K562 (cell line): ENCODE measurements around the gene KCNA1. TPM values are rescaled to one million over a fixed set of nuclear protein-coding genes. Genes with fewer than 3 reads are reported as not detected.

Experiments
- ATAC-seq: fragments of 200-7000 bp; cut with Tn5 transposase; 3 replicates; pipeline ENCODE4 v1.9.1; 2020; ENCODE audit warnings: moderate library complexity
- BruUV-seq: library from RNA; stranded (reverse); fragments of 400-500 nt; replicated peaks from 2 replicates; lab custom pipeline; 2021; lab: Mats Ljungman, UMichigan
- CTCF ChIA-PET: fragments of 300-600 bp; formaldehyde crosslinking; extraction: SDS; loops from one replicate; lab custom pipeline; 2021; ENCODE audit warnings: low intra/inter-chr PET ratio; lab: Yijun Ruan, JAX
- POLR2A ChIA-PET: fragments of 300-600, 350-650 bp; sonication (Branson Sonifier 250); formaldehyde crosslinking; extraction: SDS; loops from one replicate; lab custom pipeline; 2021; ENCODE audit warnings: antibody characterized with exemption, inconsistent platforms; lab: Yijun Ruan, JAX
- DNase-seq, 4 experiments: peaks; one replicate each; pipeline versions ENCODE4 v3.0.0 to v3.0.0-alpha.2; 2011 to 2018; ENCODE audit warnings: low spot score in 3 of 4, mixed read lengths in 3 of 4; ENCODE audit errors: extremely low read depth in 1 of 4
- FAIRE-seq: peaks from 2 replicates; lab custom pipeline; 2011; peaks lifted over from hg19 to GRCh38; lab: Jason Lieb, UNC
- H2AFZ ChIP-seq: 2 replicates; pipeline ENCODE4 v1.6.0; 2011; ENCODE audit warnings: low read depth, low read length, control low read depth, inconsistent platforms
- H3K27ac ChIP-seq: fragments of 200-600 bp; 3 replicates; pipeline ENCODE4 v1.8.0; 2011; ENCODE audit warnings: low read depth, mild to moderate bottlenecking, control low read depth, inconsistent platforms, low read length, moderate library complexity, mixed read lengths; ENCODE audit errors: extremely low read depth
- H3K27me3 ChIP-seq, 2 experiments: fragments of 300-600 bp in 1 of 2; 2 replicates in 1 of 2; 3 replicates in 1 of 2; pipeline versions ENCODE4 v1.6.0 to v1.8.0; 2011; ENCODE audit warnings: inconsistent platforms in 2 of 2, low read length in 2 of 2, mild to moderate bottlenecking in 1 of 2, mixed read lengths in 1 of 2, moderate library complexity in 1 of 2; ENCODE audit not compliant: control insufficient read depth in 2 of 2, insufficient read depth in 2 of 2
- H3K36me3 ChIP-seq: fragments of 300-600 bp; 3 replicates; pipeline ENCODE4 v1.8.0; 2011; ENCODE audit warnings: mild to moderate bottlenecking, low read length, inconsistent platforms; ENCODE audit not compliant: control insufficient read depth, insufficient read depth
- H3K4me1 ChIP-seq, 2 experiments: fragments of 200-600 bp in 1 of 2; replicated peaks in 1 of 2; 2 replicates in 1 of 2; 3 replicates in 1 of 2; pipeline versions ENCODE4 v1.5.1 to v1.8.0; 2011; ENCODE audit warnings: inconsistent platforms in 2 of 2, low read length in 2 of 2, mild to moderate bottlenecking in 1 of 2, mixed read lengths in 1 of 2, moderate library complexity in 1 of 2; ENCODE audit not compliant: control insufficient read depth in 2 of 2, insufficient read depth in 2 of 2
- H3K4me2 ChIP-seq: 2 replicates; pipeline ENCODE4 v1.6.1; 2011; ENCODE audit warnings: low read length, control low read depth, inconsistent platforms, mixed read lengths; ENCODE audit not compliant: insufficient read depth
- H3K4me3 ChIP-seq: fragments of 200-600 bp; sonication (generic), shearing (Covaris generic); 2 replicates; pipeline ENCODE4 v1.5.1; 2016; ENCODE audit warnings: control low read depth, inconsistent platforms
- H3K79me2 ChIP-seq: fragments of 200-600 bp; 3 replicates; pipeline ENCODE4 v1.8.0; 2011; ENCODE audit warnings: low read length, inconsistent platforms; ENCODE audit not compliant: control insufficient read depth, insufficient read depth
- H3K9ac ChIP-seq, 2 experiments: 2 replicates each; pipeline versions ENCODE4 v1.6.0 to v1.6.1; 2011; ENCODE audit warnings: low read depth in 2 of 2, low read length in 2 of 2, control low read depth in 1 of 2, inconsistent platforms in 1 of 2, mild to moderate bottlenecking in 1 of 2, mixed read lengths in 1 of 2; ENCODE audit not compliant: insufficient read depth in 1 of 2
- H3K9me1 ChIP-seq: one replicate; pipeline ENCODE4 v1.6.0; 2011; ENCODE audit warnings: inconsistent platforms, mild to moderate bottlenecking, low read length, moderate library complexity; ENCODE audit not compliant: control insufficient read depth, insufficient read depth
- H3K9me3 ChIP-seq: replicated peaks from 2 replicates; pipeline ENCODE4 v1.5.1; 2011; ENCODE audit warnings: low read depth, low read length, inconsistent platforms; ENCODE audit not compliant: control insufficient read depth, insufficient read depth
- H4K20me1 ChIP-seq: replicated peaks from 2 replicates; pipeline ENCODE4 v1.6.1; 2011; ENCODE audit warnings: low read length, inconsistent platforms, mixed read lengths; ENCODE audit not compliant: control insufficient read depth, insufficient read depth
- HDAC6 ChIP-seq: IDR thresholded peaks from 2 replicates; pipeline ENCODE4 v1.6.1; 2012; ENCODE audit warnings: low read depth, mild to moderate bottlenecking, control low read depth, inconsistent platforms, low read length, moderate library complexity
- MBD2 ChIP-seq: sonication (generic); IDR thresholded peaks from 2 replicates; pipeline ENCODE4 v1.6.1; 2016; ENCODE audit warnings: low read depth, borderline replicate concordance
- POLR2AphosphoS2 ChIP-seq: IDR thresholded peaks from 2 replicates; pipeline ENCODE4 v1.6.1; 2012; ENCODE audit warnings: low read length, improper control_type of control experiment
- RNF2 ChIP-seq: sonication (generic); IDR thresholded peaks from 2 replicates; pipeline ENCODE4 v1.6.1; 2016
- STAT5B ChIP-seq: fragments of 250-450 bp; sonication (Bioruptor Pico); IDR thresholded peaks from 2 replicates; pipeline ENCODE4 v1.8.0; 2021; ENCODE audit warnings: mild to moderate bottlenecking, inconsistent platforms
- XRCC4 ChIP-seq: IDR thresholded peaks from one replicate; pipeline ENCODE4 v1.6.1; 2011; ENCODE audit not compliant: insufficient read depth, insufficient read length; ENCODE audit errors: extremely low read depth
- ZNF436 ChIP-seq: fragments of 250-450, 450-650 bp; sonication (Bioruptor Pico); formaldehyde crosslinking; IDR thresholded peaks from 2 replicates; pipeline ENCODE4 v1.7.0; 2020; ENCODE audit warnings: mild to moderate bottlenecking
- ZNF644 ChIP-seq: fragments of 200-800 bp; sonication (Bioruptor generic); IDR thresholded peaks from 2 replicates; pipeline ENCODE4 v1.6.1; 2016; ENCODE audit warnings: low read depth, missing genetic modification characterization, missing compliant biosample characterization
- WGBS: fragments of 100-300 bp; shearing (Covaris generic); methylation state at CpG from one replicate; pipeline ENCODE4 v1.1.6; 2016; ENCODE audit warnings: low coverage, mixed read lengths; ENCODE audit not compliant: insufficient coverage; ENCODE audit errors: missing lambda C conversion rate; 5-methylcytosine and 5-hydroxymethylcytosine counted together
- in situ Hi-C: fragments of 300-500 bp; cut with MboI; formaldehyde crosslinking; loops from 4 replicates; pipeline ENCODE4 v1.15.0; 2018; ENCODE audit warnings: inconsistent platforms, mixed read lengths
- intact Hi-C: fragments of 100-400 bp; cut with micrococcal nuclease; formaldehyde crosslinking; loops from 2 replicates; pipeline ENCODE4 v1.14.2; 2022
- polyA plus RNA-seq, 8 experiments: library from polyadenylated mRNA; depleted of rRNA in 4 of 8; stranded (reverse) in 5 of 8; unstranded in 3 of 8; fragments of >200 nt; fragmentation: Nextera tagmentation in 2 of 8; fragmentation: Illumina TruSeq in 1 of 8; extraction: Ambion mirVana in 2 of 8; extraction: Trizol in 1 of 8; gene quantifications; 2 replicates each; pipeline versions ENCODE4 v1.2.1 to v1.2.3, GENCODE V29; 2011 to 2014; ENCODE audit warnings: inconsistent platforms in 1 of 8, missing spikeins in 1 of 8
- total RNA-seq, 7 experiments: library from RNA; depleted of rRNA in 6 of 7; stranded (reverse); fragments of >200 nt in 6 of 7; fragmentation: Illumina TruSeq in 2 of 7; extraction: Trizol in 2 of 7; gene quantifications; 2 replicates each; pipeline versions ENCODE4 v1.2.1 to v1.2.3, GENCODE V29; 2011 to 2021; ENCODE audit warnings: low replicate concordance in 1 of 7
- TF ChIP-seq, protein P1 (sequence below): fragments of 200-600 bp; sonication (generic); IDR thresholded peaks from one replicate; pipeline ENCODE4 v1.6.1; 2012; ENCODE audit warnings: mild to moderate bottlenecking, low read depth, low read length, inconsistent platforms
- TF ChIP-seq, protein P2 (sequence below), 2 experiments: fragments of 450-650 bp in 1 of 2; sonication (generic) in 1 of 2; formaldehyde crosslinking; conservative IDR thresholded peaks; 2 replicates each; pipeline versions ENCODE4 v1.4.0 to v1.8.1; 2020 to 2022; ENCODE audit warnings: mild to moderate bottlenecking in 1 of 2, missing genetic modification reagents in 1 of 2

The KCNA1 gene
- total and polyA plus RNA-seq, 9 of the 15 experiments (the other 6 are each of a cell fraction or from before 2014, with no cell fraction given) = not detected

DNA sequence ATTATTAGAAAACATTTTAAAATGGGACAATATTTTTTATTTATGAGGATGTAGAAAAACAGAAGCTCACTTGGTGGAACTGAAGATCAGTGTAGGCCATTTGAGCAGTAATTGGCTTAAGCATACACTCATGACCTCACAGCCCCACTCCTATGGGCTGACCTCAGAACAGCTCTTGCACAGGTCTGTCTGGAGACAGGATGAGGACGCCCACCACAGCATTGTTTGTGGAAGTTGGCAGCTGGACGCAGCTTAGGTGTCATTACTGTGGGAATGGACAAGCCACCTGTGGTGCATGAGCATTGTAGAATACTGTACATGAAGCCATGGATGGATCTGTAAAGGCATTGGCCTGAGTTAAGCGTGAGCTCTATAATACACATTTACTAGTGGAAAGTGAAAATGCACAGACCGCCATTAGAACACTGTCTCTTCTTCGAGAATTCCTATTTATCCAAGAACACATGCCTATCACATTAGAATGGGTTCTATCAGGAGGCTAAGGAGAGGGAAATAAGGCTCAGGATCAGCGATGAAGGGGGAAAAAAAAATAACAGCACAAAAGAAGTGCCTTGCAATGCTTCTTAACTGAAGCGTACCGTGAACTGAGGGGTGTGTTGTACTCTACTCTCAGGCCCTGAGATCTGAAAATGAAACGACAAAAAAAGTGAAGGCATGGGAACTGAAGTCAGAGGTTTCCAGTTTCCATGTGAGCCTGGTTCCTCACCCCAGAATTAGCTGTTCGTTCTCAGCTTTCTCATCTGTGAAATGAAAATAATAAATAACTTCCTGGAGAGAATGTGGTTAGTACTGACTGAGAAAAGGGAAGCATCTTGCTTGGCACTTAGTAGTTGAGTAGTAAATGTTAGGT, 33.6 kb downstream of the KCNA1 start:
- intact Hi-C loops (no loop called here), in situ Hi-C loops (no loop called here)
- peaks cover 0 to 9% of the 10 kb centered on the region in 2 experiments; a peak in 1 of 5 replicates for H3K27me3 ChIP-seq
- ChIA-PET CTCF (no interaction called here), POLR2A (no interaction called here)
- no peaks in the 10 kb centered on the region for H3K4me1 ChIP-seq
- WGBS = 1% methylated on average over 8 of the region's 10 CpGs
- no peaks in the 10 kb centered on the region for H3K9me1 ChIP-seq
- FAIRE-seq (no peak), DNase-seq (no peak), ATAC-seq (no peak)
- H3K4me2 ChIP-seq = no peak overlapping the region
- H3K9me3 ChIP-seq = no peaks in the 10 kb centered on the region
- H3K36me3 ChIP-seq = no peaks in the 10 kb centered on the region
- no TSS peak for BruUV-seq
- H3K27ac ChIP-seq = no peak overlapping the region
- no peak overlapping the region for H3K9ac ChIP-seq
- no peaks in the 10 kb centered on the region for H3K79me2 ChIP-seq
- no peaks in the 10 kb centered on the region for H4K20me1 ChIP-seq
- H3K4me3 ChIP-seq = no peak overlapping the region
- no peak overlapping the region for H2AFZ ChIP-seq
- no peak for TF ChIP-seq XRCC4
- TF ChIP-seq MBD2 = no peak
- TF ChIP-seq HDAC6 = no peak
- TF ChIP-seq, protein P1, sequence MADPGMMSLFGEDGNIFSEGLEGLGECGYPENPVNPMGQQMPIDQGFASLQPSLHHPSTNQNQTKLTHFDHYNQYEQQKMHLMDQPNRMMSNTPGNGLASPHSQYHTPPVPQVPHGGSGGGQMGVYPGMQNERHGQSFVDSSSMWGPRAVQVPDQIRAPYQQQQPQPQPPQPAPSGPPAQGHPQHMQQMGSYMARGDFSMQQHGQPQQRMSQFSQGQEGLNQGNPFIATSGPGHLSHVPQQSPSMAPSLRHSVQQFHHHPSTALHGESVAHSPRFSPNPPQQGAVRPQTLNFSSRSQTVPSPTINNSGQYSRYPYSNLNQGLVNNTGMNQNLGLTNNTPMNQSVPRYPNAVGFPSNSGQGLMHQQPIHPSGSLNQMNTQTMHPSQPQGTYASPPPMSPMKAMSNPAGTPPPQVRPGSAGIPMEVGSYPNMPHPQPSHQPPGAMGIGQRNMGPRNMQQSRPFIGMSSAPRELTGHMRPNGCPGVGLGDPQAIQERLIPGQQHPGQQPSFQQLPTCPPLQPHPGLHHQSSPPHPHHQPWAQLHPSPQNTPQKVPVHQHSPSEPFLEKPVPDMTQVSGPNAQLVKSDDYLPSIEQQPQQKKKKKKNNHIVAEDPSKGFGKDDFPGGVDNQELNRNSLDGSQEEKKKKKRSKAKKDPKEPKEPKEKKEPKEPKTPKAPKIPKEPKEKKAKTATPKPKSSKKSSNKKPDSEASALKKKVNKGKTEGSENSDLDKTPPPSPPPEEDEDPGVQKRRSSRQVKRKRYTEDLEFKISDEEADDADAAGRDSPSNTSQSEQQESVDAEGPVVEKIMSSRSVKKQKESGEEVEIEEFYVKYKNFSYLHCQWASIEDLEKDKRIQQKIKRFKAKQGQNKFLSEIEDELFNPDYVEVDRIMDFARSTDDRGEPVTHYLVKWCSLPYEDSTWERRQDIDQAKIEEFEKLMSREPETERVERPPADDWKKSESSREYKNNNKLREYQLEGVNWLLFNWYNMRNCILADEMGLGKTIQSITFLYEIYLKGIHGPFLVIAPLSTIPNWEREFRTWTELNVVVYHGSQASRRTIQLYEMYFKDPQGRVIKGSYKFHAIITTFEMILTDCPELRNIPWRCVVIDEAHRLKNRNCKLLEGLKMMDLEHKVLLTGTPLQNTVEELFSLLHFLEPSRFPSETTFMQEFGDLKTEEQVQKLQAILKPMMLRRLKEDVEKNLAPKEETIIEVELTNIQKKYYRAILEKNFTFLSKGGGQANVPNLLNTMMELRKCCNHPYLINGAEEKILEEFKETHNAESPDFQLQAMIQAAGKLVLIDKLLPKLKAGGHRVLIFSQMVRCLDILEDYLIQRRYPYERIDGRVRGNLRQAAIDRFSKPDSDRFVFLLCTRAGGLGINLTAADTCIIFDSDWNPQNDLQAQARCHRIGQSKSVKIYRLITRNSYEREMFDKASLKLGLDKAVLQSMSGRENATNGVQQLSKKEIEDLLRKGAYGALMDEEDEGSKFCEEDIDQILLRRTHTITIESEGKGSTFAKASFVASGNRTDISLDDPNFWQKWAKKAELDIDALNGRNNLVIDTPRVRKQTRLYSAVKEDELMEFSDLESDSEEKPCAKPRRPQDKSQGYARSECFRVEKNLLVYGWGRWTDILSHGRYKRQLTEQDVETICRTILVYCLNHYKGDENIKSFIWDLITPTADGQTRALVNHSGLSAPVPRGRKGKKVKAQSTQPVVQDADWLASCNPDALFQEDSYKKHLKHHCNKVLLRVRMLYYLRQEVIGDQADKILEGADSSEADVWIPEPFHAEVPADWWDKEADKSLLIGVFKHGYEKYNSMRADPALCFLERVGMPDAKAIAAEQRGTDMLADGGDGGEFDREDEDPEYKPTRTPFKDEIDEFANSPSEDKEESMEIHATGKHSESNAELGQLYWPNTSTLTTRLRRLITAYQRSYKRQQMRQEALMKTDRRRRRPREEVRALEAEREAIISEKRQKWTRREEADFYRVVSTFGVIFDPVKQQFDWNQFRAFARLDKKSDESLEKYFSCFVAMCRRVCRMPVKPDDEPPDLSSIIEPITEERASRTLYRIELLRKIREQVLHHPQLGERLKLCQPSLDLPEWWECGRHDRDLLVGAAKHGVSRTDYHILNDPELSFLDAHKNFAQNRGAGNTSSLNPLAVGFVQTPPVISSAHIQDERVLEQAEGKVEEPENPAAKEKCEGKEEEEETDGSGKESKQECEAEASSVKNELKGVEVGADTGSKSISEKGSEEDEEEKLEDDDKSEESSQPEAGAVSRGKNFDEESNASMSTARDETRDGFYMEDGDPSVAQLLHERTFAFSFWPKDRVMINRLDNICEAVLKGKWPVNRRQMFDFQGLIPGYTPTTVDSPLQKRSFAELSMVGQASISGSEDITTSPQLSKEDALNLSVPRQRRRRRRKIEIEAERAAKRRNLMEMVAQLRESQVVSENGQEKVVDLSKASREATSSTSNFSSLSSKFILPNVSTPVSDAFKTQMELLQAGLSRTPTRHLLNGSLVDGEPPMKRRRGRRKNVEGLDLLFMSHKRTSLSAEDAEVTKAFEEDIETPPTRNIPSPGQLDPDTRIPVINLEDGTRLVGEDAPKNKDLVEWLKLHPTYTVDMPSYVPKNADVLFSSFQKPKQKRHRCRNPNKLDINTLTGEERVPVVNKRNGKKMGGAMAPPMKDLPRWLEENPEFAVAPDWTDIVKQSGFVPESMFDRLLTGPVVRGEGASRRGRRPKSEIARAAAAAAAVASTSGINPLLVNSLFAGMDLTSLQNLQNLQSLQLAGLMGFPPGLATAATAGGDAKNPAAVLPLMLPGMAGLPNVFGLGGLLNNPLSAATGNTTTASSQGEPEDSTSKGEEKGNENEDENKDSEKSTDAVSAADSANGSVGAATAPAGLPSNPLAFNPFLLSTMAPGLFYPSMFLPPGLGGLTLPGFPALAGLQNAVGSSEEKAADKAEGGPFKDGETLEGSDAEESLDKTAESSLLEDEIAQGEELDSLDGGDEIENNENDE = no peak
- TF ChIP-seq ZNF644 (tag) = no peak
- TF ChIP-seq RNF2 = no peak
- no peak for TF ChIP-seq POLR2AphosphoS2
- no peak for TF ChIP-seq STAT5B
- no peak for TF ChIP-seq ZNF436 (CRISPR knock-in tag)
- TF ChIP-seq, protein P2, sequence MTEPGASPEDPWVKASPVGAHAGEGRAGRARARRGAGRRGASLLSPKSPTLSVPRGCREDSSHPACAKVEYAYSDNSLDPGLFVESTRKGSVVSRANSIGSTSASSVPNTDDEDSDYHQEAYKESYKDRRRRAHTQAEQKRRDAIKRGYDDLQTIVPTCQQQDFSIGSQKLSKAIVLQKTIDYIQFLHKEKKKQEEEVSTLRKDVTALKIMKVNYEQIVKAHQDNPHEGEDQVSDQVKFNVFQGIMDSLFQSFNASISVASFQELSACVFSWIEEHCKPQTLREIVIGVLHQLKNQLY (CRISPR knock-in tag; conservative IDR thresholded peaks at IDR 0.05) = no peak
